Ishikawa (cell line): Measurements from ENCODE around the gene HTRA2.

Source experiments
- CREB1 ChIP-seq: IDR thresholded peaks from 2 replicates; pipeline ENCODE4 v1.6.1; 2012; ENCODE audit warnings: low read depth
- NFIC ChIP-seq: IDR thresholded peaks from 2 replicates; pipeline ENCODE4 v1.6.1; 2012
- RAD21 ChIP-seq: IDR thresholded peaks from 2 replicates; pipeline ENCODE4 v1.6.1; 2012; ENCODE audit warnings: low read depth
- TAF1 ChIP-seq: IDR thresholded peaks from 2 replicates; pipeline ENCODE4 v1.6.1; 2012; ENCODE audit warnings: low read depth, mild to moderate bottlenecking
- TCF12 ChIP-seq: IDR thresholded peaks from 2 replicates; pipeline ENCODE4 v1.6.1; 2012; ENCODE audit warnings: low read depth
- TF ChIP-seq, protein P1 (sequence below): IDR thresholded peaks from 2 replicates; pipeline ENCODE4 v1.6.1; 2012; ENCODE audit warnings: low read depth, mild to moderate bottlenecking

DNA sequence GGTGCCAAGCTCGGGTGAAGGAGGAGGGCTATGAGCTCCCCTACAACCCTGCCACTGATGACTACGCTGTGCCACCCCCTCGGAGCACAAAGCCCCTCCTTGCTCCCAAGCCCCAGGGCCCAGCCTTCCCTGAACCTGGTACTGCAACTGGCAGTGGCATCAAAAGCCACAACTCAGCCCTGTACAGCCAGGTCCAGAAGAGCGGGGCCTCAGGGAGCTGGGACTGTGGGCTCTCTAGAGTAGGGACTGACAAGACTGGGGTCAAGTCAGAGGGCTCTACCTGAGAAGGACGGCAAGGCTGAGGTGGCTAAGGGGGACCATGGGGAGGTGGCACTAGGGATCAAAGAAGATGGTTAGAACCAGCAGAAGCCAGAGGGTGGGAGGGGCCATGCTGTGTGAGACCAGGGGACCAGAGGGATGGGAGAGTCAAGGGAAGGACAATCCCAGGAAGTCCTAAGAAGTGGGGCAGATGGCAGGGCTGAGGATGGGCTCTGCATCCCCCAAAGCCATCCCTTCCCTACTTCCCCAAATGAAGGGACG is 27.2 kb downstream of the HTRA2 start:
- TF ChIP-seq TCF12 (no peak), NFIC (no peak), CREB1 (no peak), TAF1 (no peak), RAD21 (no peak)
- TF ChIP-seq, protein P1, sequence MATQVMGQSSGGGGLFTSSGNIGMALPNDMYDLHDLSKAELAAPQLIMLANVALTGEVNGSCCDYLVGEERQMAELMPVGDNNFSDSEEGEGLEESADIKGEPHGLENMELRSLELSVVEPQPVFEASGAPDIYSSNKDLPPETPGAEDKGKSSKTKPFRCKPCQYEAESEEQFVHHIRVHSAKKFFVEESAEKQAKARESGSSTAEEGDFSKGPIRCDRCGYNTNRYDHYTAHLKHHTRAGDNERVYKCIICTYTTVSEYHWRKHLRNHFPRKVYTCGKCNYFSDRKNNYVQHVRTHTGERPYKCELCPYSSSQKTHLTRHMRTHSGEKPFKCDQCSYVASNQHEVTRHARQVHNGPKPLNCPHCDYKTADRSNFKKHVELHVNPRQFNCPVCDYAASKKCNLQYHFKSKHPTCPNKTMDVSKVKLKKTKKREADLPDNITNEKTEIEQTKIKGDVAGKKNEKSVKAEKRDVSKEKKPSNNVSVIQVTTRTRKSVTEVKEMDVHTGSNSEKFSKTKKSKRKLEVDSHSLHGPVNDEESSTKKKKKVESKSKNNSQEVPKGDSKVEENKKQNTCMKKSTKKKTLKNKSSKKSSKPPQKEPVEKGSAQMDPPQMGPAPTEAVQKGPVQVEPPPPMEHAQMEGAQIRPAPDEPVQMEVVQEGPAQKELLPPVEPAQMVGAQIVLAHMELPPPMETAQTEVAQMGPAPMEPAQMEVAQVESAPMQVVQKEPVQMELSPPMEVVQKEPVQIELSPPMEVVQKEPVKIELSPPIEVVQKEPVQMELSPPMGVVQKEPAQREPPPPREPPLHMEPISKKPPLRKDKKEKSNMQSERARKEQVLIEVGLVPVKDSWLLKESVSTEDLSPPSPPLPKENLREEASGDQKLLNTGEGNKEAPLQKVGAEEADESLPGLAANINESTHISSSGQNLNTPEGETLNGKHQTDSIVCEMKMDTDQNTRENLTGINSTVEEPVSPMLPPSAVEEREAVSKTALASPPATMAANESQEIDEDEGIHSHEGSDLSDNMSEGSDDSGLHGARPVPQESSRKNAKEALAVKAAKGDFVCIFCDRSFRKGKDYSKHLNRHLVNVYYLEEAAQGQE = no peak
